LNCaP clone FGC (cell line): Measurements from ENCODE around the gene SORCS2.

ENCODE experiments used
- DNase-seq: peaks from one replicate; pipeline ENCODE4 v3.0.0-alpha.2; 2011; ENCODE audit warnings: low read depth
- H3K4me3 ChIP-seq: 2 replicates; pipeline ENCODE4 v1.5.1; 2011; ENCODE audit warnings: mild to moderate bottlenecking, low read depth, low read length, control low read depth
- CTCF ChIP-seq: IDR thresholded peaks from 2 replicates; pipeline ENCODE4 v1.5.1; 2012; ENCODE audit warnings: mild to moderate bottlenecking; ENCODE audit not compliant: control insufficient read depth, insufficient read depth; ENCODE audit errors: extremely low read depth

Gene SORCS2

GRCh38 chr4:7664106-7664505 lies 471.8 kb downstream of the SORCS2 start:
- no peak for TF ChIP-seq CTCF
- DNase-seq: no peak
- H3K4me3 ChIP-seq: no peak overlapping the region

- DNase-seq: no peak
- H3K4me3 ChIP-seq: no peak overlapping the region
- no peak for TF ChIP-seq CTCF
Measured at GRCh38 chr4:7665321-7665720, 473.0 kb downstream of the SORCS2 start.

GRCh38 chr4:7666011-7666410 lies 473.7 kb downstream of the SORCS2 start:
- no peak for TF ChIP-seq CTCF

GRCh38 chr4:7666744-7667143 lies 474.4 kb downstream of the SORCS2 start:
- no peak for TF ChIP-seq CTCF
- no peak overlapping the region for H3K4me3 ChIP-seq
- no peak for DNase-seq

More at GRCh38 chr4:7666011-7666410, 473.7 kb downstream of the SORCS2 start:
- H3K4me3 ChIP-seq: no peak overlapping the region
- no peak for DNase-seq

GRCh38 chr4:7668271-7668670 lies 475.9 kb downstream of the SORCS2 start:
- no peak for TF ChIP-seq CTCF
- DNase-seq: no peak
- no peak overlapping the region for H3K4me3 ChIP-seq

- no peak for DNase-seq
- TF ChIP-seq CTCF: no peak
- no peak overlapping the region for H3K4me3 ChIP-seq
Measured at GRCh38 chr4:7668826-7669225, 476.5 kb downstream of the SORCS2 start.

- DNase-seq: no peak
- H3K4me3 ChIP-seq: no peak overlapping the region
- no peak for TF ChIP-seq CTCF
Measured at GRCh38 chr4:7672601-7673000, 480.3 kb downstream of the SORCS2 start.
